Activated naive CD4-positive, alpha-beta T cell treated with anti-CD3 and anti-CD28 coated beads, Interleukin-2, amount 50 U/mL, for 72 hours (primary cell): Measurements from ENCODE around the gene TMBIM1. TPM values are rescaled to one million over a fixed set of nuclear protein-coding genes. Genes with fewer than 3 reads are reported as not detected.

Experiments used
- ATAC-seq, 2 donors: fragments of 150-1000 bp; cut with Tn5 transposase; 2 replicates each; pipeline ENCODE4 v1.10.0; 2021; ENCODE audit warnings: mild to moderate bottlenecking in 2 of 2, moderate library complexity in 2 of 2
- DNase-seq, 2 donors: peaks; one replicate each; pipeline ENCODE4 v3.0.0; 2021 to 2022; ENCODE audit warnings: low spot score in 2 of 2
- H3K27ac Mint-ChIP-seq, 2 donors: one replicate each; pipeline ENCODE4 v1.8.0; 2022; ENCODE audit warnings: mild to moderate bottlenecking in 2 of 2, mixed read lengths in 2 of 2
- H3K36me3 Mint-ChIP-seq, 2 donors: one replicate each; pipeline ENCODE4 v1.8.0; 2022; ENCODE audit warnings: mixed read lengths in 2 of 2
- H3K9me3 Mint-ChIP-seq, 2 donors: one replicate each; pipeline ENCODE4 v1.8.0; 2022; ENCODE audit warnings: mixed read lengths in 2 of 2
- total RNA-seq, 2 donors: library from RNA; stranded (reverse); gene quantifications; one replicate each; pipeline ENCODE4 v1.2.3, GENCODE V29; 2022

Gene TMBIM1
- total RNA-seq, 2 donors from 2014 or later: 46.1 to 47.5 TPM

GRCh38 chr2:218270721-218271486 is 21.4 kb downstream of the TMBIM1 start:
- no peak for DNase-seq
- ATAC-seq: no peak

GRCh38 chr2:218269900-218270720 is 22.2 kb downstream of the TMBIM1 start, which contains the start of the genes AAMP and PNKD:
TSS of gene AAMP (minus strand) at chr2:218270137. CDS start at chr2:218270086, 51 bp downstream.
TSS of gene PNKD (plus strand) at chr2:218270519. CDS start at chr2:218270536, 17 bp downstream.
- DNase-seq (peak; percentile 100), ATAC-seq (peak; percentile 92 to 93)
- Mint-ChIP-seq H3K9me3 (no peaks in the 10 kb centered on the region), H3K27ac (peak within 1 kb of the TSS; percentile 92 to 98), H3K36me3 (peaks cover 12 to 14% of the 10 kb centered on the region in 2 donors)

More at GRCh38 chr2:218270721-218271486, 21.4 kb downstream of the TMBIM1 start:
- H3K9me3 Mint-ChIP-seq: no peaks in the 10 kb centered on the region
- peak overlapping the region; percentile 92 to 98 for H3K27ac Mint-ChIP-seq
- peaks cover 12 to 14% of the 10 kb centered on the region in 2 donors for H3K36me3 Mint-ChIP-seq

DNA sequence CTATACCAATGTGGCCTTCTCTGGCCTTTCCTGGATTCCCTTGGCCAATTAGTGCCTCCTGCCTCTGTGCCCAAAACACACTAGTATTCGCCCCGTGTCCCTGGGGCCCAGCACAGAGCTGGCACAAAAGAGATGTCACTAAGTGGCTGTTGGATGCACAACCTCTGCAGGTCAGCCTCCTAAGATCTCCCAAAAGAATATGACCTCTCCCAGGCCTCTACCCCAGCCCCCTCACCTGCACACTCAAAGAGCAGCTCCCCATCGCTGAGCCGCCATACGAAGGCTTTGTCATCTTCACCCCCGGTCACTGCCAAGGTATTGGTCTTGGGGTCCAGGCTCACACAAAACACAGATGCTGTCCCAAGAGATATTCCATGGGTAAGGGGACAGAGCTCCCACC is 25.0 kb downstream of the TMBIM1 start:
- ATAC-seq (no peak), DNase-seq (no peak)
- H3K9me3 Mint-ChIP-seq: no peaks in the 10 kb centered on the region
- peak overlapping the region; percentile 31 to 73 for H3K27ac Mint-ChIP-seq
- H3K36me3 Mint-ChIP-seq: peaks cover 12 to 14% of the 10 kb centered on the region in 2 donors

GRCh38 chr2:218266316-218266979 is 25.9 kb downstream of the TMBIM1 start:
- Mint-ChIP-seq H3K27ac (peak overlapping the region; percentile 77), H3K9me3 (no peaks in the 10 kb centered on the region), H3K36me3 (peaks cover 12 to 14% of the 10 kb centered on the region in 2 donors)
- no peak for ATAC-seq
- DNase-seq: no peak

GRCh38 chr2:218265626-218266025 is 26.7 kb downstream of the TMBIM1 start:
- ATAC-seq (no peak), DNase-seq (no peak)
- peak overlapping the region in 1 of 2 donors; percentile 77 for H3K27ac Mint-ChIP-seq
- no peaks in the 10 kb centered on the region for H3K9me3 Mint-ChIP-seq
- peaks cover 12 to 14% of the 10 kb centered on the region in 2 donors for H3K36me3 Mint-ChIP-seq

GRCh38 chr2:218264773-218265561 is 27.3 kb downstream of the TMBIM1 start:
- Mint-ChIP-seq H3K27ac (peak overlapping the region in 1 of 2 donors; percentile 74), H3K9me3 (no peaks in the 10 kb centered on the region), H3K36me3 (peaks cover 8 to 14% of the 10 kb centered on the region in 2 donors)
- no peak for DNase-seq
- no peak for ATAC-seq

DNA sequence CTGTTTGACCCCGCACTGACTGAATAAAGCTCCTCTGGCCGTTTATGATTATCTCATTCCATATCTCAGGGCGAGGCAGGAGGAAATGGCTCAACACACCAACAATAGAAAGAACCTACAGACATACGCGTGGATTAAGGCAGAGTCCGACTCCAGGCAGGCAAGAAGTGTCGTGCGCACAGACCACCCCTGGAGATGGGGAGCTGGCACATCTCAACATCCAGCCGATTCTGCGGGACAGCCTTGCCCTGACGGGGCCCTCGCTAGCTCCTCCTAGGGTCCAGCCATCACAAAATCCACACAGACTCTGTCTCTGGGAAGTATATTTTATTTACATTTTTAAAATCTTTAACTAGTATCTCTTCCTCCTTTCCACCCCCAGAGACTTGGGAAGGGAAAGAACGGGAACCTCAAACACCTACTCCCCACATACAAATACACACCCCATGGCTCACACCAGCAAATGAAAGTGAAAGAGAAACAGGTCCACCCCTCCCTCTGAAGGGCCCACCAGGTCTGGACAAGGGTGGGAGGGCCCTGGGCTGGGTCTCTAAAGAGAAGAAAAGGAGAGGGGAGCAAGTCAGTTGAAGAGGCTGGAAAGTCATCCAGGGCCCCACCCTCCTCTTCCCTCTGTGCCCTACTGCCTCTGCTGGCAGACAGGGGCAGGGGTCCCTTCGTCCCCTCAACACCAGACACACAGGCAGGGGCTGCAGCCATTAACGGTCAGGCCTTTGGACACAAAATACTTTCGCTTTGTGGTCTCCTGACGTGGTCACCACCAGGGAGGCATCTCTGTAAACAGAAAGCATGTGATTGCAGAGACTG is 28.3 kb downstream of the TMBIM1 start:
- no peak for DNase-seq
- H3K27ac Mint-ChIP-seq: peak overlapping the region in 1 of 2 donors; percentile 70
- peaks cover 0 to 7% of the 10 kb centered on the region in 2 donors for H3K36me3 Mint-ChIP-seq
- no peaks in the 10 kb centered on the region for H3K9me3 Mint-ChIP-seq
- peak; percentile 21 to 27 for ATAC-seq

DNA sequence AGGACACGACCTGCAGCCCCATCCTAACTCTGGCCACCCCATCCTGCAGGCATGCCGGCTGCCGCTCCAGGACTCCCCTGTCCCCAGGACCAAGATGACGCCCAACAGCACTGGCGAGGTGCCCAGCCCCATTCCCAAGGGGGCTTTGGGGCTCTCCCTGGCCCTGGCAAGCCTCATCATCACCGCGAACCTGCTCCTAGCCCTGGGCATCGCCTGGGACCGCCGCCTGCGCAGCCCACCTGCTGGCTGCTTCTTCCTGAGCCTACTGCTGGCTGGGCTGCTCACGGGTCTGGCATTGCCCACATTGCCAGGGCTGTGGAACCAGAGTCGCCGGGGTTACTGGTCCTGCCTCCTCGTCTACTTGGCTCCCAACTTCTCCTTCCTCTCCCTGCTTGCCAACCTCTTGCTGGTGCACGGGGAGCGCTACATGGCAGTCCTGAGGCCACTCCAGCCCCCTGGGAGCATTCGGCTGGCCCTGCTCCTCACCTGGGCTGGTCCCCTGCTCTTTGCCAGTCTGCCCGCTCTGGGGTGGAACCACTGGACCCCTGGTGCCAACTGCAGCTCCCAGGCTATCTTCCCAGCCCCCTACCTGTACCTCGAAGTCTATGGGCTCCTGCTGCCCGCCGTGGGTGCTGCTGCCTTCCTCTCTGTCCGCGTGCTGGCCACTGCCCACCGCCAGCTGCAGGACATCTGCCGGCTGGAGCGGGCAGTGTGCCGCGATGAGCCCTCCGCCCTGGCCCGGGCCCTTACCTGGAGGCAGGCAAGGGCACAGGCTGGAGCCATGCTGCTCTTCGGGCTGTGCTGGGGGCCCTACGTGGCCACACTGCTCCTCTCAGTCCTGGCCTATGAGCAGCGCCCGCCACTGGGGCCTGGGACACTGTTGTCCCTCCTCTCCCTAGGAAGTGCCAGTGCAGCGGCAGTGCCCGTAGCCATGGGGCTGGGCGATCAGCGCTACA is 29.4 kb downstream of the TMBIM1 start:
- ATAC-seq (peak in 1 of 2 donors; percentile 7), DNase-seq (no peak)
- H3K36me3 Mint-ChIP-seq: peaks cover 0 to 7% of the 10 kb centered on the region in 2 donors
- peak overlapping the region; percentile 14 to 16 for H3K27ac Mint-ChIP-seq
- no peaks in the 10 kb centered on the region for H3K9me3 Mint-ChIP-seq

DNA sequence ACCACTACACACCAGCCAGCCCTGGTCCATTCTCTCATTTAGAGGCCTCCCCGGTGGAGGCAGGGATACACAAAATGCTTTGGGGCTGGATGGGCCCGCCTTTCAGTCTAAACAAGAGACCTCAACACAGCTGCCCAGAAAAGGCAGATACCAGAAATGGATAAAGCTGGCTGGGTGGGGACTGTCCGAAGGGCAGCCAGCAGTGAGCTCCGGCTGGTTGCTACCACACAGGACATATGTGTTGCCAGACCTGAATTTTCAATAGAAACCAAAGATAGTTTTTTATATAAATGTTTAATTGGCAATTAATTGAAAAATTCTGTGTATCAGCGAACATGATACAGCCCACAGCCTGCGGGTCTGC is 30.1 kb downstream of the TMBIM1 start:
- H3K9me3 Mint-ChIP-seq: no peaks in the 10 kb centered on the region
- ATAC-seq (no peak), DNase-seq (no peak)
- peak overlapping the region in 1 of 2 donors; percentile 29 for H3K27ac Mint-ChIP-seq
- peaks cover 0 to 2% of the 10 kb centered on the region in 2 donors for H3K36me3 Mint-ChIP-seq

- Mint-ChIP-seq H3K9me3 (no peaks in the 10 kb centered on the region), H3K36me3 (no peaks in the 10 kb centered on the region), H3K27ac (peak overlapping the region in 1 of 2 donors; percentile 73)
- DNase-seq: no peak
- no peak for ATAC-seq
Measured at GRCh38 chr2:218261423-218262236, 30.7 kb downstream of the TMBIM1 start.

GRCh38 chr2:218260742-218261422 is 31.4 kb downstream of the TMBIM1 start, which contains the start of gene GPBAR1:
TSS of gene GPBAR1 (plus strand) at chr2:218261015. CDS start at chr2:218262725, 1,710 bp downstream.
- Mint-ChIP-seq H3K9me3 (no peaks in the 10 kb centered on the region), H3K27ac (peak within 1 kb of the TSS; percentile 68 to 73), H3K36me3 (no peaks in the 10 kb centered on the region)
- DNase-seq (no peak), ATAC-seq (peak in 1 of 2 donors; percentile 3)

GRCh38 chr2:218260166-218260565 is 32.1 kb downstream of the TMBIM1 start:
- ATAC-seq: no peak
- DNase-seq: no peak
- Mint-ChIP-seq H3K27ac (peak overlapping the region; percentile 60 to 68), H3K9me3 (no peaks in the 10 kb centered on the region), H3K36me3 (peaks cover 0 to 4% of the 10 kb centered on the region in 2 donors)
